ENCODE measurements around the gene UBXN1.

Gene UBXN1

GRCh38 chr11:62716206-62716605, 37.3 kb upstream of the UBXN1 start:
- TF ChIP-seq ARNT (IDR thresholded peaks at IDR 0.05) (no peak), FOXM1 (IDR thresholded peaks at IDR 0.05; ENCODE audit: borderline replicate concordance) (no peak), FOXA1 (IDR thresholded peaks at IDR 0.05) (no peak), LEF1 (IDR thresholded peaks at IDR 0.05; ENCODE audit: borderline replicate concordance) (no peak), HDGF (IDR thresholded peaks at IDR 0.05; ENCODE audit: borderline replicate concordance) (no peak), BHLHE40 (IDR thresholded peaks at IDR 0.05; ENCODE audit: borderline replicate concordance) (no peak), CTBP1 (IDR thresholded peaks at IDR 0.05; ENCODE audit: borderline replicate concordance) (no peak), SUZ12 (IDR thresholded peaks at IDR 0.05) (no peak), PKNOX1 (IDR thresholded peaks at IDR 0.05) (no peak), L3MBTL2 (conservative IDR thresholded peaks at IDR 0.05) (no peak), SP1 (IDR thresholded peaks at IDR 0.05) (no peak), NFRKB (IDR thresholded peaks at IDR 0.05) (no peak), ZNF384 (IDR thresholded peaks at IDR 0.05) (no peak), ELF4 (IDR thresholded peaks at IDR 0.05) (no peak), TARDBP (IDR thresholded peaks at IDR 0.05) (no peak), FOXK2 (IDR thresholded peaks at IDR 0.05) (no peak)
- ChIA-PET POLR2A (interaction anchor here (0.6 to 3.4 kb wide), 3 partner anchors 10 to 95 kb away, joined by 3 to 18 read pairs (median 3); partner anchors contain the start of gene HNRNPUL2), CTCF (no interaction called here)
- DNase-seq (ENCODE audit: extremely low spot score): no peak

GRCh38 chr11:62715150-62716130, 36.6 kb upstream of the UBXN1 start:
- no peak for TF ChIP-seq L3MBTL2 (conservative IDR thresholded peaks at IDR 0.05)
- no peak for TF ChIP-seq BHLHE40 (IDR thresholded peaks at IDR 0.05; ENCODE audit: borderline replicate concordance)
- TF ChIP-seq ZNF384 (IDR thresholded peaks at IDR 0.05): no peak
- no peak for TF ChIP-seq LEF1 (IDR thresholded peaks at IDR 0.05; ENCODE audit: borderline replicate concordance)
- TF ChIP-seq SP1 (IDR thresholded peaks at IDR 0.05): no peak
- TF ChIP-seq ELF4 (IDR thresholded peaks at IDR 0.05): no peak
- TF ChIP-seq FOXA1 (IDR thresholded peaks at IDR 0.05): no peak
- no peak for DNase-seq (ENCODE audit: extremely low spot score)
- CTCF ChIA-PET: interaction anchor here (0.6 kb wide), 2 partner anchors 52 to 146 kb away, joined by 3 to 4 read pairs; no protein-coding TSS in a partner anchor
- POLR2A ChIA-PET: interaction anchor here (0.6 to 3.4 kb wide), 4 partner anchors 11 to 124 kb away, joined by 3 to 18 read pairs (median 3); partner anchors contain the start of genes HNRNPUL2 and TUT1

- DNase-seq (ENCODE audit: extremely low spot score): no peak
- ChIA-PET CTCF (no interaction called here), POLR2A (interaction anchor here (1.8 kb wide), 1 partner anchor 14 kb away, joined by 6 read pairs; the partner anchor contains the start of gene HNRNPUL2)
- TF ChIP-seq HDGF (IDR thresholded peaks at IDR 0.05; ENCODE audit: borderline replicate concordance): no peak
- no peak for TF ChIP-seq FOXA1 (IDR thresholded peaks at IDR 0.05)
These were observed 34.5 kb upstream of the UBXN1 start for GRCh38 chr11:62713343-62713742.

GRCh38 chr11:62712861-62713260, 34.0 kb upstream of the UBXN1 start:
- ChIA-PET POLR2A (interaction anchor here (1.0 to 1.8 kb wide), 2 partner anchors 13 to 14 kb away, joined by 5 to 6 read pairs; partner anchors contain the start of gene HNRNPUL2), CTCF (no interaction called here)
- TF ChIP-seq HDGF (IDR thresholded peaks at IDR 0.05; ENCODE audit: borderline replicate concordance) (no peak), TARDBP (IDR thresholded peaks at IDR 0.05) (no peak), CTBP1 (IDR thresholded peaks at IDR 0.05; ENCODE audit: borderline replicate concordance) (no peak), PKNOX1 (IDR thresholded peaks at IDR 0.05) (no peak), FOXM1 (IDR thresholded peaks at IDR 0.05; ENCODE audit: borderline replicate concordance) (no peak), BHLHE40 (IDR thresholded peaks at IDR 0.05; ENCODE audit: borderline replicate concordance) (no peak), LEF1 (IDR thresholded peaks at IDR 0.05; ENCODE audit: borderline replicate concordance) (no peak), FOXA1 (IDR thresholded peaks at IDR 0.05) (no peak), ELF4 (IDR thresholded peaks at IDR 0.05) (no peak)
- DNase-seq (ENCODE audit: extremely low spot score): no peak

- ChIA-PET CTCF (no interaction called here), POLR2A (interaction anchor here (1.0 to 1.8 kb wide), 2 partner anchors 13 to 15 kb away, joined by 5 to 6 read pairs; partner anchors contain the start of gene HNRNPUL2)
- DNase-seq (ENCODE audit: extremely low spot score): no peak
- TF ChIP-seq TARDBP (IDR thresholded peaks at IDR 0.05) (no peak), SP1 (IDR thresholded peaks at IDR 0.05) (no peak), FOXK2 (IDR thresholded peaks at IDR 0.05) (no peak), CTBP1 (IDR thresholded peaks at IDR 0.05; ENCODE audit: borderline replicate concordance) (no peak), SUZ12 (IDR thresholded peaks at IDR 0.05) (no peak), HDGF (IDR thresholded peaks at IDR 0.05; ENCODE audit: borderline replicate concordance) (no peak), ZNF384 (IDR thresholded peaks at IDR 0.05) (no peak), L3MBTL2 (conservative IDR thresholded peaks at IDR 0.05) (no peak), FOXM1 (IDR thresholded peaks at IDR 0.05; ENCODE audit: borderline replicate concordance) (no peak), NFRKB (IDR thresholded peaks at IDR 0.05) (no peak), LEF1 (IDR thresholded peaks at IDR 0.05; ENCODE audit: borderline replicate concordance) (no peak), FOXA1 (IDR thresholded peaks at IDR 0.05) (no peak)
These were observed 33.5 kb upstream of the UBXN1 start for GRCh38 chr11:62712276-62712812.

GRCh38 chr11:62710001-62710345, 31.1 kb upstream of the UBXN1 start:
- TF ChIP-seq LEF1 (IDR thresholded peaks at IDR 0.05; ENCODE audit: borderline replicate concordance): no peak
- TF ChIP-seq SUZ12 (IDR thresholded peaks at IDR 0.05): no peak
- no peak for TF ChIP-seq L3MBTL2 (conservative IDR thresholded peaks at IDR 0.05)
- no peak for TF ChIP-seq ELF4 (IDR thresholded peaks at IDR 0.05)
- TF ChIP-seq PKNOX1 (IDR thresholded peaks at IDR 0.05): no peak
- no peak for TF ChIP-seq NFRKB (IDR thresholded peaks at IDR 0.05)
- TF ChIP-seq SP1 (IDR thresholded peaks at IDR 0.05): no peak
- TF ChIP-seq ZNF384 (IDR thresholded peaks at IDR 0.05): no peak
- TF ChIP-seq TARDBP (IDR thresholded peaks at IDR 0.05): no peak
- no peak for TF ChIP-seq HDGF (IDR thresholded peaks at IDR 0.05; ENCODE audit: borderline replicate concordance)
- ChIA-PET POLR2A (interaction anchor here (0.6 to 6.6 kb wide), 6 partner anchors 16 to 131 kb away, joined by 3 to 65 read pairs (median 4); partner anchors contain the start of genes B3GAT3, HNRNPUL2, TTC9C and UQCC3), CTCF (no interaction called here)
- no peak for DNase-seq (ENCODE audit: extremely low spot score)

All from HEK293T (cell line).